ENCODE measurements around the gene NHLRC4. TPM values are rescaled to one million over a fixed set of nuclear protein-coding genes. Genes with fewer than 3 reads are reported as not detected.

The NHLRC4 gene
- total and polyA plus RNA-seq, 2 of the 4 experiments (the other 2 are of a cell fraction): 0.72 to 0.84 TPM

- TF ChIP-seq RAD21 (IDR thresholded peaks at IDR 0.05; ENCODE audit: low read length): no peak
These were observed 42.3 kb upstream of the NHLRC4 start (continued) for GRCh38 chr16:524274-525040.

- DNase-seq (no peak), ATAC-seq (ENCODE audit: low read depth) (no peak)
- H3K27me3 ChIP-seq (ENCODE audit: control insufficient read depth, insufficient read depth, low read length): no peaks in the 10 kb centered on the region
- peak overlapping the region; percentile 0 for H3K27ac ChIP-seq (ENCODE audit: insufficient read depth, low read length)
- no peak overlapping the region for H3K4me3 ChIP-seq (ENCODE audit: insufficient read depth, low read depth, low read length)
- peaks cover 6% of the 10 kb centered on the region; the same call in 1 of the 2 replicates for H3K9me1 ChIP-seq (ENCODE audit: insufficient read depth, low read length)
- BruUV-seq (replicated peaks): no TSS peak
- H3K36me3 ChIP-seq (ENCODE audit: control insufficient read depth, insufficient read depth, low read length): peaks cover 18% of the 10 kb centered on the region
- H3K4me1 ChIP-seq (ENCODE audit: control insufficient read depth, insufficient read depth, low read length): peaks cover 21% of the 10 kb centered on the region
- H2AK9ac ChIP-seq (replicated peaks; ENCODE audit: low read depth, low read length, poor library complexity): peak overlapping the region; percentile 47
- no peak overlapping the region for H2BK120ac ChIP-seq (ENCODE audit: low read depth, low read length)
- H4K8ac ChIP-seq (ENCODE audit: low read depth in 2 of 2, low read length in 2 of 2): no peak overlapping the region
- H3K23ac ChIP-seq (ENCODE audit: low read depth, low read length): no peak overlapping the region
- H3K4ac ChIP-seq (ENCODE audit: low read depth, low read length): peak overlapping the region; percentile 13; the same call in 1 of the 2 replicates
- no peak overlapping the region for H4K5ac ChIP-seq (ENCODE audit: low read depth, low read length)
- H2BK15ac ChIP-seq (ENCODE audit: low read depth, low read length): no peak overlapping the region
- 92% methylated on average over 5 of the region's 8 CpGs; no CpG with 5 or more reads in 1 of the 2 experiments for WGBS, 2 experiments (ENCODE audit: extremely low coverage in 2 of 2, insufficient read length in 1 of 2)
- no peak overlapping the region for H3K14ac ChIP-seq (replicated peaks; ENCODE audit: low read depth, low read length)
- no peak overlapping the region for H4K91ac ChIP-seq (ENCODE audit: insufficient read depth, low read depth, low read length)
- POLR2A ChIA-PET (ENCODE audit: unreplicated experiment): no interaction called here
- H3K9me3 ChIP-seq (ENCODE audit: control insufficient read depth, insufficient read depth, low read length): no peaks in the 10 kb centered on the region
- H2BK5ac ChIP-seq (ENCODE audit: low read depth, low read length, poor library complexity, severe bottlenecking): peak overlapping the region; percentile 17
- no peak overlapping the region for H3K9ac ChIP-seq (ENCODE audit: low read depth, low read length)
- peak overlapping the region; percentile 21 for H2AK5ac ChIP-seq (ENCODE audit: low read depth, low read length)
- no peak overlapping the region for H2BK20ac ChIP-seq (ENCODE audit: low read depth, low read length)
- in situ Hi-C loops (cut with MboI; ENCODE audit: low sequenced_read_pairs): no loop called here
- peaks cover 55% of the 10 kb centered on the region for H4K20me1 ChIP-seq (ENCODE audit: insufficient read depth, low read length)
- dilution Hi-C loops (cut with HindIII; ENCODE audit: low sequenced_read_pairs, unreplicated experiment): no loop called here
- H3K18ac ChIP-seq (ENCODE audit: low read depth, low read length): no peak overlapping the region
- H3K56ac ChIP-seq (ENCODE audit: extremely low read depth, insufficient read depth, low read length): no peak overlapping the region
- H3K4me2 ChIP-seq (ENCODE audit: low read depth, low read length): 0 out of 2 replicates have a peak overlapping the region, but pooled peaks have one; percentile 26
- peaks cover 8 to 67% of the 10 kb centered on the region in 2 experiments; a peak in 2 of 4 replicates for H3K79me1 ChIP-seq (ENCODE audit: low read depth in 1 of 2, low read length in 2 of 2)
- intact Hi-C loops (cut with micrococcal nuclease): loop anchor here (5.0 kb wide), 2 partner anchors 112 to 123 kb away; partner anchors contain the start of genes DECR2 and METTL26
- CTCF ChIA-PET: no interaction called here
- H2AFZ ChIP-seq (replicated peaks; ENCODE audit: low read length, poor library complexity): no peak overlapping the region
- TF ChIP-seq CTCF (conservative IDR thresholded peaks at IDR 0.05; ENCODE audit: low read depth, low read length) (no peak), RCOR1 (IDR thresholded peaks at IDR 0.05; ENCODE audit: insufficient replicate concordance, low read length) (no peak), MAZ (IDR thresholded peaks at IDR 0.05; ENCODE audit: borderline replicate concordance, low read depth, low read length) (no peak)
These were observed 41.7 kb upstream of the NHLRC4 start for GRCh38 chr16:525123-525519.
